Spleen (tissue), 11 donors: ENCODE results near the gene AQP2. TPM values are rescaled to one million over a fixed set of nuclear protein-coding genes. Genes with fewer than 3 reads are reported as not detected.
"Not testable (repeated sequence)": the region's sequence is repeated elsewhere in the genome, so short reads cannot be mapped to it uniquely, and the experiment has no call there.

Source experiments
- DNase-seq: peaks from one replicate; pipeline ENCODE4 v3.0.0-alpha.2; 2020
- H3K27ac ChIP-seq, 8 donors: fragments of 200-600 bp; sonication (generic) in 7 of 8; 1 replicate in 4 of 8; 2 replicates in 4 of 8; pipeline versions ENCODE4 v1.5.0 to v1.8.0; 2016 to 2021; ENCODE audit warnings: inconsistent platforms in 4 of 8, mild to moderate bottlenecking in 4 of 8, moderate library complexity in 1 of 8
- H3K27me3 ChIP-seq, 7 donors: fragments of 200-600 bp; sonication (generic) in 6 of 7; replicated peaks in 1 of 7; 1 replicate in 4 of 7; 2 replicates in 3 of 7; pipeline versions ENCODE4 v1.5.0 to v1.8.0; 2016 to 2021; ENCODE audit warnings: inconsistent platforms in 3 of 7, mild to moderate bottlenecking in 1 of 7
- H3K36me3 ChIP-seq, 6 donors: fragments of 200-600 bp; sonication (generic) in 5 of 6; 1 replicate in 4 of 6; 2 replicates in 2 of 6; pipeline versions ENCODE4 v1.5.0 to v1.8.0; 2016 to 2021; ENCODE audit warnings: inconsistent platforms in 2 of 6
- H3K4me1 ChIP-seq, 6 donors: fragments of 200-600 bp; sonication (generic) in 5 of 6; 1 replicate in 3 of 6; 2 replicates in 3 of 6; pipeline versions ENCODE4 v1.5.0 to v1.8.0; 2016 to 2021; ENCODE audit warnings: inconsistent platforms in 3 of 6
- H3K4me3 ChIP-seq, 8 donors: fragments of 200-600 bp; sonication (generic) in 7 of 8; 1 replicate in 4 of 8; 2 replicates in 4 of 8; pipeline versions ENCODE4 v1.5.0 to v1.8.0; 2016 to 2021; ENCODE audit warnings: inconsistent platforms in 4 of 8, mild to moderate bottlenecking in 4 of 8, moderate library complexity in 2 of 8
- H3K9me3 ChIP-seq, 8 donors: fragments of 200-600 bp; sonication (generic) in 7 of 8; 1 replicate in 4 of 8; 2 replicates in 4 of 8; pipeline versions ENCODE4 v1.5.0 to v1.8.0; 2016 to 2021; ENCODE audit warnings: inconsistent platforms in 4 of 8
- CTCF ChIP-seq, 11 experiments: fragments of 200-600 bp in 7 of 11; fragments of 450-650 bp in 4 of 11; sonication (generic) in 4 of 11; IDR thresholded peaks in 8 of 11; conservative IDR thresholded peaks in 3 of 11; 1 replicate in 7 of 11; 2 replicates in 4 of 11; pipeline versions ENCODE4 v1.4.0 to v1.8.0; 2016 to 2021; ENCODE audit warnings: antibody characterized with exemption in 11 of 11, inconsistent platforms in 4 of 11, mild to moderate bottlenecking in 1 of 11
- POLR2A ChIP-seq, 3 donors: fragments of 450-650 bp; IDR thresholded peaks; one replicate each; pipeline ENCODE4 v1.5.1; 2017; ENCODE audit warnings: antibody characterized with exemption in 3 of 3, mild to moderate bottlenecking in 1 of 3
- POLR2AphosphoS5 ChIP-seq, 3 donors: sonication (generic); formaldehyde crosslinking; IDR thresholded peaks; one replicate each; pipeline ENCODE4 v1.5.1; 2017; ENCODE audit warnings: antibody characterized with exemption in 3 of 3
- WGBS, 5 donors: extraction: QIAGEN DNeasy Blood & Tissue Kit in 3 of 5; methylation state at CpG; one replicate each; pipeline versions ENCODE4 v1.1.5 to v1.1.7; 2013 to 2018; 5-methylcytosine and 5-hydroxymethylcytosine counted together
- intact Hi-C: fragments of 100-400 bp; cut with DNase I; formaldehyde crosslinking; loops from one replicate; pipeline ENCODE4 v1.15.0; 2023; ENCODE audit warnings: low total_unique reads
- polyA plus RNA-seq, 3 donors: library from polyadenylated mRNA; stranded (reverse); fragments of 200-250 nt; gene quantifications; one replicate each; pipeline ENCODE4 v1.2.1, GENCODE V29; 2013
- total RNA-seq, 7 donors: library from RNA; depleted of rRNA in 3 of 7; stranded (reverse); fragments of >200 nt in 3 of 7; fragmentation: NEBNext Ultra II Directional in 4 of 7; extraction: Animal tissue kit (Norgen Biotek cat#: 25700) in 4 of 7; gene quantifications; one replicate each; pipeline versions ENCODE4 v1.1.0 to v1.2.1, GENCODE V29; 2016 to 2021
- donor health status: healthy with polysubstance abuse.
- donor health status: DM: no; HTN: no; CAD: no; lungs with moderate emphysema.
- donor health status: DM: no; HTN: no; CAD: no.
- donor health status: Bipolar disorder and iron deficiency.
- donor health status: healthy.
- donor health status: DM: no; HTN: no; CAD: no.
- donor health status: DM: yes; HTN: yes; CAD: no.

The AQP2 gene
- total and polyA plus RNA-seq, 10 donors: not detected

- Histone ChIP-seq H3K4me3 (no peak overlapping the region), H3K4me1 (peaks cover 0 to 54% (median 3%) of the 10 kb centered on the region in 6 donors), H3K36me3 (peaks cover 0 to 8% (median 0%) of the 10 kb centered on the region in 6 donors), H3K27me3 (no peaks in the 10 kb centered on the region), H3K9me3 (no peaks in the 10 kb centered on the region), H3K27ac (no peak overlapping the region)
- no peak for TF ChIP-seq CTCF (IDR thresholded peaks at IDR 0.05 in 8 of 11, conservative IDR thresholded peaks at IDR 0.05 in 3 of 11)
- no peak for TF ChIP-seq POLR2A (IDR thresholded peaks at IDR 0.05)
- no peak for TF ChIP-seq POLR2AphosphoS5 (IDR thresholded peaks at IDR 0.05)
- 80 to 93% (median 89%) methylated on average over 5 of the region's 5 CpGs for WGBS, 5 donors
- intact Hi-C loops: no loop called here
- no peak for DNase-seq
Observed at GRCh38 chr12:49985981-49986380, 35.4 kb downstream of the AQP2 start.

GRCh38 chr12:49986476-49986875 is 35.9 kb downstream of the AQP2 start:
- H3K4me3 ChIP-seq, H3K36me3 ChIP-seq, intact Hi-C loops, DNase-seq, H3K27me3 ChIP-seq, H3K27ac ChIP-seq, H3K9me3 ChIP-seq: not testable (repeated sequence)
- 80 to 93% (median 85%) methylated on average over 3 of the region's 3 CpGs for WGBS, 5 donors
- peaks cover 0 to 56% (median 3%) of the 10 kb centered on the region in 6 donors for H3K4me1 ChIP-seq

- no peaks in the 10 kb centered on the region for H3K9me3 ChIP-seq
- H3K36me3 ChIP-seq: peaks cover 0 to 21% (median 3%) of the 10 kb centered on the region in 6 donors
- no peak for TF ChIP-seq POLR2A (IDR thresholded peaks at IDR 0.05)
- peak in 1 of 3 donors; percentile 28 for TF ChIP-seq POLR2AphosphoS5 (IDR thresholded peaks at IDR 0.05)
- peak overlapping the region in 5 of 8 donors; percentile 17 to 74 (median 68) for H3K27ac ChIP-seq
- H3K27me3 ChIP-seq: no peaks in the 10 kb centered on the region
- peaks cover 0 to 48% (median 3%) of the 10 kb centered on the region in 6 donors for H3K4me1 ChIP-seq
- intact Hi-C loops: no loop called here
- 61 to 88% (median 74%) methylated on average over 4 of the region's 4 CpGs for WGBS, 5 donors
- no peak overlapping the region for H3K4me3 ChIP-seq
- no peak for DNase-seq
Observed at GRCh38 chr12:49987625-49988303, 37.2 kb downstream of the AQP2 start.

- DNase-seq, H3K27me3 ChIP-seq, H3K4me3 ChIP-seq, H3K9me3 ChIP-seq, intact Hi-C loops: not testable (repeated sequence)
- Histone ChIP-seq H3K4me1 (peaks cover 0 to 34% (median 0%) of the 10 kb centered on the region in 6 donors), H3K36me3 (peaks cover 0 to 37% (median 15%) of the 10 kb centered on the region in 6 donors), H3K27ac (peak overlapping the region in 1 of 8 donors; percentile 66)
- 88 to 95% (median 93%) methylated on average over 2 of the region's 2 CpGs for WGBS, 5 donors
Observed at GRCh38 chr12:49989400-49989799, 38.9 kb downstream of the AQP2 start.

GRCh38 chr12:49990273-49990672 is 39.7 kb downstream of the AQP2 start:
- Histone ChIP-seq H3K9me3 (no peaks in the 10 kb centered on the region), H3K4me1 (peaks cover 0 to 30% (median 0%) of the 10 kb centered on the region in 6 donors), H3K27me3 (no peaks in the 10 kb centered on the region), H3K36me3 (peaks cover 0 to 46% (median 18%) of the 10 kb centered on the region in 6 donors), H3K27ac (peak overlapping the region in 5 of 8 donors; percentile 28 to 66 (median 35)), H3K4me3 (no peak overlapping the region)
- no peak for DNase-seq
- 57 to 87% (median 75%) methylated on average over 4 of the region's 4 CpGs for WGBS, 5 donors
- intact Hi-C loops: no loop called here
- no peak for TF ChIP-seq POLR2AphosphoS5 (IDR thresholded peaks at IDR 0.05)
- TF ChIP-seq POLR2A (IDR thresholded peaks at IDR 0.05): no peak
- TF ChIP-seq CTCF (IDR thresholded peaks at IDR 0.05 in 8 of 11, conservative IDR thresholded peaks at IDR 0.05 in 3 of 11): no peak
